NCI-H82 treated with DMSO at 0.1 percent for 48 hours (cell line): ENCODE measurements around the gene GAST.

Experiments used
- DNase-seq: peaks from one replicate; lab custom pipeline; 2025; ENCODE audit not compliant: unreplicated experiment; lab: John Stamatoyannopoulos, UW

Gene GAST

GRCh38 chr17:41738801-41739112 lies 26.6 kb downstream of the GAST start:
- no peak for DNase-seq

GRCh38 chr17:41739661-41740352 lies 27.7 kb downstream of the GAST start:
- no peak for DNase-seq

DNA sequence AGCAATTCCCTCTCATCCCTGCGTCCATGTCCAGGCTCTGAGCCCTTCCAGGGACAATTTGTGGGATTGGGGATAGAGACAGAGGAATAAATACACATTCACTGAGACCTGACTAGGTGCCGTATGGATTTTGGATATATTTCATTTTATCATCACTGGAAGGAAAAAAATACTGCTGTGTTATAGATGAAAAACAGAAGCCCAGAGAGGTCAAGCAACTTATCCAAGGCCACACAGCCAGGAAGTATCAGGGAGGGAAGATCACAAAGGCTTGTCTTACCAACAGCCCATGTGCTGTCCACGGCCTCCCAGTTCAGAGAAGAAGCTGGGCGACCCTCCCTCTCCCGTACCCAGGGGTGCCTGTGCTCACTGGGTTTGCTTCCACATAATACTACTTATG lies 28.4 kb downstream of the GAST start:
- no peak for DNase-seq

DNA sequence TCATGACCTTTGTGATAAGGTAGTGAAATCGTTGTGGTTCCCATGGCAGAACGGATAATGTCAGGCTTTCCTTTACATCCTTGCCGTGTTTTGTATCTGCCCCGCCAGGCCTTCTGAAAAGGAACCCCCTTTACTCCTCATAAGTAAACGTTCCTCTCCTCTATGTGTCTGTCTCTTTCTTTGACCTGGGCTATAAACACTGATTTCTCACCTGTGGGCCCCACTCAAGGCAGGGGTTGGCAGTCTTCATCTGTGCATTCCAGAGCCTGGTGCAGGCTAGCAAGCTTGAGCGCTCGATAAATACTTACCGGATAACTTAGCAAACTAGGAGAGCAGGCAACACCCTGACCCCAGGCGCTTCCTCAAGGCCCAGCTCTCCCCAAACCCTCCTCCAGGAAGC lies 29.6 kb downstream of the GAST start:
- DNase-seq, result no peak

DNA sequence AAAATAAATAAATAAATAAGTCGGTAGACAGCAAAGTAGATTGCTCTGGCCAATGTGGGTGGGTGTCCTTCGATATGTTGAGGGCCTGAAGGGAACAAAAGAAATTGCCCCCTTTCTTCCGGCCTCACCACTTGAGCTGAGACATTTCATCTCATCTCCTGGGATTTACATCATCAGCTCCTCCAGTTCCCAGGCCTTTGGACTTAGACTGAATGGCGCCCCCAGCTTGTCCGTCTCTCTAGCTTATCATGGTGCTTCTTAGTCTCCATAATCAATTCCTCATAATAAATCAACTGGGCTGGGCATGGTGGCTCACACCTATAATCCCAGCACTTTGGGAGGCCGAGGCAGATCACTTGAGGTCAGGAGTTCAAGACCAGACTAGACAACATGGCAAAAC lies 36.1 kb downstream of the GAST start:
- no peak for DNase-seq

GRCh38 chr17:41750862-41751261 lies 38.7 kb downstream of the GAST start:
- peak; percentile 38 for DNase-seq

DNA sequence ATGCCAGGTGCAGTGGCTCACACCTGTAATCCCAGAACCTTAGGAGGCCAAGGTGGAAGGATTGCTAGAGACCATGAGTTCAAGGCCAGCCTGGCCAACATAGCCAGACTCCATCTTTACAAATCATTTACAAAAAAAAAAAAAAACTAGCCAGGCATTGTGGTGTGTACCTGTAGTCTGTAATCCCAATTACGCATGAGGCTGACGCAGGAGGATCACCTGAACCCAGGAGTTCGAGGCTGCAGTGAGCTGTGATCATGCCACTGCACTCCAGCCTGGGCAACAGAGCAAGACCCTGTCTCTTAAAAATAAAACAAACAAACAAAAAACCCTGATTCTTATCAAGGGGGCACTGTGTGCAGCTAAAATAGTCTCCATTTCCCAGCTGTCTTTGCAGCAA lies 39.2 kb downstream of the GAST start:
- DNase-seq, result no peak

DNA sequence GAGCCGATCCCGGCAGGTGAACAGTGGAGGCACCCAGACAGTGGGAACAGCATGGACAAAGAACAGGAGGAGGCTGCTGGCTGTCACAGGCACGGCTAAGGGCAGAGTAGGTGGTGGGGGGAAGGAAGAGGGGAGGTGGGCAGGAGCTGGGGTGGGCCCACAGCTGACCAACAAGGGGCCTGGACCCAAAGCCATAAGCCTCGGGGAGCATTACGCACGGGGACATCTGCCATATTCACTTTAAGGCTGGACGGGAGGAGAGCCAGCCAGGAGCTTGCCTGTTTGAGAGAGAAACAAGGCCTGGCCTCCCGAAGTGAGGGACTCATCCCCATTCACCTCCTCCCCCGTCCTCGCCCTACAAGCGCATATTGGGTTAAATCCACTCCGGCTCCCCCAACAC lies 41.9 kb downstream of the GAST start:
- DNase-seq, result no peak

DNA sequence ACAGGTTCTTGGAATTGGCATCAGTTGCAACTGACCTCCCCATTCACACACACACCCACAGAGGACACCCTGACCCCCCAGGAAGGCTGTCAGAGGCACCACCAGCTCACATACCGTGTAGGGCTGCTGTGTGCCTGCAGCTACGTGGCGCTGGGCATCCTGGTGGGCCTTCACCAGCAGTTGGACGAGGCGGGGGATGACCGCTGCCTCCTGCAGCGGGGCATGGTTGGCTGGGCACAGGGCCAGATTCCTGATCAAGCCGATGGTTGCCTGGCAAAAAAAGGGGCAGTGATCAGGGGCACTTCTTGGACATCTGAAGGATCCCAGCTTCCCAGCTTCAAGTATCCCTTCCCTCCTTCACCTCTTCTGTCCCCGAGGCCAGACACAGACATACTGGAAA lies 46.5 kb downstream of the GAST start:
- no peak for DNase-seq

GRCh38 chr17:41760878-41761277 lies 48.7 kb downstream of the GAST start:
- DNase-seq, result no peak

- no peak for DNase-seq
These were observed 50.3 kb downstream of the GAST start for GRCh38 chr17:41762391-41762790.

GRCh38 chr17:41762841-41763240 lies 50.7 kb downstream of the GAST start:
- no peak for DNase-seq

DNA sequence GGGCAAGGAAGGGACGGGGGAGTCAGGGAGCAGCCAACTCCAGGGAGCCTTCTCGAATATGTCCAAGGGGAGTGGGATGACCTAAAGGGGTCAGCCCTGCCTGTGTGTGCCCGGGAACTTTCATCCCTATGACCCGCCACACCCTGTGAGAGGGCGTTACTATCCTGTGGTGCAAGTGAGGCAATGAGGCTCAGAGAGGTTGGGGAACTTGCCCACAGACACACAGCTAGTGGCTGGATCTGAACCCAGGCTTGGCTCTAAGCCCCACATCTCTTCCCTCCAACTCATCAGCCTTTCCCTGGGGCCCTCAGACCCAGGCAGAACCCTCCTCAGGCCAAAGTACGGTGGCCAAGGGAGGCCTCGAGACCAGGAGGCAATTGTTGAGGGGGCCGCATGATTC lies 51.2 kb downstream of the GAST start:
- DNase-seq, result no peak
